GM18502 (cell line): ENCODE measurements around the gene FADS6.

Source experiments
- ATAC-seq: cut with Tn5 transposase; IDR thresholded peaks from one replicate; pipeline ENCODE4 v1.9.1; 2021; ENCODE audit warnings: mild to moderate bottlenecking; ENCODE audit not compliant: unreplicated experiment, poor library complexity

Gene FADS6

DNA sequence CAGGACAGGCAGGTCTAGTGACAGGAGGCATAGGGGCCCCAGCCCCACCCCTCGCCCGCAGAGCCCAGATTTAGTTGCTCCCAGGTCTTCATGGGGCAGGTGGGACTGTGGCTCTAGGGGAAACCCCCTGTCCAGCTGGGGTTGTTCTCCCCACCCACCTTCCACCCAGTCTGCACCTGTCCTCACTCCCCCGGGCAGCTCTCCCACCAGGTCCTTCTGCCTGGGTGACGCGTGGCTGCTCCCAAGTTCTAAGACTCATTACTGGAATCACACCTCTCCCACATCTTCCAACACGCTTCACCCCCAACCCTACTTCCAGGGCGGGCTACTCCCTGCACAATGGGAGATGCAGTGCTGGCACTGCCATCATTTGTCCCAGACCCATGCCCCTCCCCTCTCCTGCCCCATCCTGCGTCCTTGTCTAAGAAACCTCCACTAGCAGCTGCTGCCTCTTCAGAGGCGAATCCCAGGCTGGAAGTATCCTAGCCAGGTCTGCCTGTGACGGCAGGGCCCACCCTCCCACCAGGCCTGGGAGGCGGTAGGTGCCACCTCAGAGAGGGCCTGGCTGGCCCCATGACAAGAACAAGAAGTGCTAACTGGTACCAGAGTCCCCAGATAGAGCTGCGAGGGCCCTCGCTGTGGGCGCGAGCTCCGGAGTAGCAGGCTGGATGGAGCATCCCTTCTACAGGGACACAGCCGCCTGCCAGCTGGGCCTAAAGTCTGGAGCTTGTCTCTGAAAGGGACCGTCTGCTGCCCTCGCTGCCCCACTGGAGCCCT, 56.6 kb downstream of the FADS6 start:
- no peak for ATAC-seq

DNA sequence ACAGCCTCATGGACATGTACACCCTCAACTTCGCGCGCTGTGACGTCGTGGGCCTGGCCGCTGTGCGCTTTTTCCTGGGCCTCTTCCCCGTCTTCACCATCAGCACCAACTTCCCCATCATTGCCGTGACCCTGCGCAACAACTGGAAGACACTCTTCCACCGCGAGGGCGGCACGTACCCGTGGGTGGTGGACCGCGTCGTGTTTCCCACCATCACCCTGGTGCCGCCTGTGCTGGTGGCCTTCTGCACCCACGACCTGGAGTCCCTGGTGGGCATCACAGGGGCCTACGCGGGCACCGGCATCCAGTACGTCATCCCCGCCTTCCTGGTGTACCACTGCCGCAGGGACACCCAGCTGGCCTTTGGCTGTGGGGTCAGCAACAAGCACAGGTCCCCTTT, 57.2 kb downstream of the FADS6 start:
- no peak for ATAC-seq

GRCh38 chr17:74833501-74834377, 59.7 kb downstream of the FADS6 start:
- no peak for ATAC-seq

GRCh38 chr17:74832421-74832820, 61.0 kb downstream of the FADS6 start:
- ATAC-seq = no peak

- ATAC-seq = no peak
These were observed 61.8 kb downstream of the FADS6 start for GRCh38 chr17:74831444-74832146.

- ATAC-seq = no peak
These were observed 62.6 kb downstream of the FADS6 start for GRCh38 chr17:74830861-74831260.

- ATAC-seq = no peak
These were observed 65.6 kb downstream of the FADS6 start for GRCh38 chr17:74827800-74828199.
